ENCODE measurements around the gene TEP1.

DNA sequence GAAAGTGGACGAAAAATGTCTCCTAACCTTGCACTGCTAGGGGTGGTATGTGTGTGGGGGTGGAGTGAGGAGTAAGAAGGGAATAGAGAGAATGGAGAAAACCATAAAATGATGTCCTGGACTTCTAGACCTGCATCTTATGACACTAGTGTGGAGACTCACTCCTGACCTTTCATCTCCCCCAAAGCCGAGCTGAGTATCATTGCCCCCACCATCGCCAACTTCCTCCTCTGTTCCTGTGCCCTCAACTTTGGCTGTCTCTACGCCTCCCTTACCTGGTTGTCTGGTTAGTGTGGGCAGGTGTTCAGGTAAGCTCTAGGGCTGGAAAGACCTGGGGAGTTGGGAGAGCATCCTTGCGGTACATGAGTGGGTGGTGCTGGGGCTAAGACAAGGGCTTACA is 27.2 kb upstream of the TEP1 start:
- TF ChIP-seq, protein P1, sequence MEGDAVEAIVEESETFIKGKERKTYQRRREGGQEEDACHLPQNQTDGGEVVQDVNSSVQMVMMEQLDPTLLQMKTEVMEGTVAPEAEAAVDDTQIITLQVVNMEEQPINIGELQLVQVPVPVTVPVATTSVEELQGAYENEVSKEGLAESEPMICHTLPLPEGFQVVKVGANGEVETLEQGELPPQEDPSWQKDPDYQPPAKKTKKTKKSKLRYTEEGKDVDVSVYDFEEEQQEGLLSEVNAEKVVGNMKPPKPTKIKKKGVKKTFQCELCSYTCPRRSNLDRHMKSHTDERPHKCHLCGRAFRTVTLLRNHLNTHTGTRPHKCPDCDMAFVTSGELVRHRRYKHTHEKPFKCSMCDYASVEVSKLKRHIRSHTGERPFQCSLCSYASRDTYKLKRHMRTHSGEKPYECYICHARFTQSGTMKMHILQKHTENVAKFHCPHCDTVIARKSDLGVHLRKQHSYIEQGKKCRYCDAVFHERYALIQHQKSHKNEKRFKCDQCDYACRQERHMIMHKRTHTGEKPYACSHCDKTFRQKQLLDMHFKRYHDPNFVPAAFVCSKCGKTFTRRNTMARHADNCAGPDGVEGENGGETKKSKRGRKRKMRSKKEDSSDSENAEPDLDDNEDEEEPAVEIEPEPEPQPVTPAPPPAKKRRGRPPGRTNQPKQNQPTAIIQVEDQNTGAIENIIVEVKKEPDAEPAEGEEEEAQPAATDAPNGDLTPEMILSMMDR (IDR thresholded peaks at IDR 0.05): no peak
- no peak for TF ChIP-seq POLR2AphosphoS5 (IDR thresholded peaks at IDR 0.05)
- TF ChIP-seq POLR2A (IDR thresholded peaks at IDR 0.05): no peak

All from transverse colon (tissue), 4 donors.